Activated CD8-positive, alpha-beta memory T cell treated with anti-CD3 and anti-CD28 coated beads for 4 hours (primary cell): ENCODE results near the gene SKA3.

ENCODE experiments used
- DNase-seq, 2 donors: peaks; one replicate each; pipeline ENCODE4 v3.0.0-alpha.2; 2020; ENCODE audit warnings: low read depth in 2 of 2

SKA3 gene

DNA sequence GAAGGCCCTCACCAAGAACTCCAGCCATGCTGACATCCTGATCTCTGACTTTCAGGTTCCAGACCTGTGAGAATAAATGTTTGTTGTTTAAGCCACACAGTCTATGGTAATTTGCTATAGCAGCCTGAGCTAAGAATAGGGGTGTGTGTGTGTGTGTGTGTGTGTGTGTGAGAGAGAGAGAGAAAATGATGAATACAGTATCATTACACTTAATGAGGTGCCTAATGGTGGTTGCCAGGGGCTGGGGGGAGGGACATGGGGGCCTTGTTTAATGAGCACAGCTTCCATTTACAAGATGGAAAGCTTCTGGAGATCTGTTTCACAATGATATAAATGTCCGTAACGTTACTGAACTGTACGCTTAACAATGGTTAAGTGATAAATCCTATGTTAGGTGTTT, 61.1 kb downstream of the SKA3 start:
- no peak for DNase-seq

DNA sequence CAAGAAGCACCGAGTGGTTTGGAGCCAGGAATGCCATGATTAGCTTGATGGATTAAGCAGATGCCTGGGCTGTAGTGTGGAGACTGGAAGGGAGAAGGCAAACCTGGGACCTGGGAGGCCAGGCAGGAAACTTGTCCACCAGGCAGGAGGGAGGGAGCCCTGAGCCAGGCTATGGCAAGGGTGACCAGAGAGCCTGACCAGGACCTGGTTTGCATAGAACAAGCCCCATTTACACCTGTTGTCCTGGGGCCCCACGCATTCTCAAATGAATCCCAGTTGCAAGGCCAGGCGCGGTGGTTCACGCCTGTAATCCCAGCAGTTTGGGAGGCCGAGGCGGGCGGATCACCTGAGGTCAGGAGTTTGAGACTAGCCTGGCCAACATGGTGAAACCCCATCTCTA, 64.8 kb downstream of the SKA3 start:
- no peak for DNase-seq

DNA sequence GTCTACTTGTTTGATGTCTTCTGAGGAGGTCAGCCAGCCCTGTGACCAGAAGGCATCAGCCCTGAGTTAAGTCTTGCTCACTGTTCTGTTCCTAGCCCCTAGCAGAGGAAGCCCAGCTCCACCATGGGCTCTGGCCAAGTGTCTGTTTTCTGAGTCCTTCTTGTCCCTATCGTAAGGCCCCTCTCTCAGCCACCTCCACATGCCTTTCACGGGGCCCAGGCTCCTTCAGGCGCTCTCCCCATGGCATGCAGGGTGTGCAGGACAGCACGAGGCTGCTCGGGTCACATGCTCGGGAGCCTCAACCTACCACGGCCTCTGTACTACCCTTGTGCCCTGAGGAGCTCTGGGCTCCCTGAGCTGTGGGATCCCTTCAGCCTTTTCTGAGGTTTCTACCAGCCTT, 67.2 kb downstream of the SKA3 start:
- no peak for DNase-seq

DNA sequence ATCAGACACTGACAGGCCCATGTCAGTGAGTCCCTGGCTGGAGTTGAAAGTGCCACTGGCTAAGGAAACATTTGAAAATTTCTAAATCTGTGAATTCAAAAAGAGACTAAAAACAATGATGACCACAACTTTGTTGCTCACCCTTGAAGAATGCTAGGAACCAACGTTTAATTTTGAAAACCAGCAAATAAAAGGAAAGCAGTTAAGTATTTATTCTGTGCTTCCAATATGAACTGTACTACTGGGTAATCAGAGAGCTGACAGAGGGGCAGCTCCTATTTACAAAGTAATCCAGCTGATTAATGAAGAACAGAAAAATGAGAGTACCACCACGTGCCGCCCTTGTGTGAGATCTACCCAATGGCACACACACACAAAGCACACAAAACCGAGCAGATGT, 70.3 kb downstream of the SKA3 start:
- DNase-seq = no peak

DNA sequence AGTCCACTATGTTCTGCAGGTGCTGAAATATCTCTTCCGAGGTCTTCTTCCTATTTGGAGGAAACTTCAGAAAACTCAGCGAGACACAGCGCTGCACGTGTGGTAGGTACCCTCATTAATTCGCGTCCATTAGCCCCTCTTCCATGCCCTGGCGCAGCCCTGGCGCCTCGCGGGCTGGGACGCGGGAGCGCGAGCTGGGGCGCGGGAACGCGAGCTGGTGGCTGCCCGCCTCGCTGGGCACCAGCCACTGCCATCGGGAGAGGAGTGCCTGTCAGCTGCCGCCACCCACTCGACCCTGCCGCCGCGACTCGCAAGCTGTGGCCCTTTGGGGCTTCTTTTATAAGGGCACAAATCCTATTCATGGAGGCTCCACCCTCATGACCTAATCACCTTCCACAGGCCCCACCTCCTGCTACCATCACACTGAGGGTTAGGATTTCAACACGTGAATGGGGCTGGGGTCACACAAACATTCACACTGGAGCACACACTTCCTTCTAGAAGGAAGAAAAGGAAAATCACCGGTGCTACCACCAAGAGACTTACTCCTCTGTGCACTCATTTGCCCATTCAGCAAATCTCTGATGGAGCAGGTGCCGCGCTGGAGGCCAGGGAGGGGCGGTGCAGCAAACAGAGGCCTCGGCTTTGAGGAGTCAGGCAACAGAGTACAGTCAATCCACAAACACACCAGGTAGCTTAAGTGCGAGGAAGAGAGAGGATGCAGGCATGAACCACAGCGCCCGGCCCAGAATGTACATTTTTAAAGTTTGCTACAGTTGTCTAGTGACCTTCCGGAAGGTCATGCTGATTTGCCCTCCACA, 71.9 kb downstream of the SKA3 start:
- DNase-seq = no peak
